Activated naive CD8-positive, alpha-beta T cell treated with anti-CD3 and anti-CD28 coated beads for 36 hours (primary cell): ENCODE results near the gene TAB2. TPM values are rescaled to one million over a fixed set of nuclear protein-coding genes. Genes with fewer than 3 reads are reported as not detected.
A peak's percentile ranks its signal among the peaks of the same experiment; 100 is the strongest.

ENCODE experiments used
- DNase-seq: peaks from one replicate; pipeline ENCODE4 v3.0.0; 2021
- H3K27ac Mint-ChIP-seq: one replicate; pipeline ENCODE4 v1.8.0; 2022; ENCODE audit warnings: mild to moderate bottlenecking, moderate library complexity, mixed read lengths
- H3K27me3 Mint-ChIP-seq: one replicate; pipeline ENCODE4 v1.8.0; 2022; ENCODE audit warnings: mild to moderate bottlenecking, mixed read lengths
- H3K36me3 Mint-ChIP-seq: one replicate; pipeline ENCODE4 v1.8.0; 2021; ENCODE audit warnings: mild to moderate bottlenecking, mixed read lengths
- H3K4me1 Mint-ChIP-seq: one replicate; pipeline ENCODE4 v1.8.0; 2021; ENCODE audit warnings: mixed read lengths
- H3K4me3 Mint-ChIP-seq: one replicate; pipeline ENCODE4 v1.8.0; 2022; ENCODE audit warnings: mild to moderate bottlenecking, moderate library complexity, mixed read lengths
- H3K9me3 Mint-ChIP-seq: one replicate; pipeline ENCODE4 v1.8.0; 2022; ENCODE audit warnings: mixed read lengths
- total RNA-seq, 2 experiments: library from RNA; stranded (reverse); gene quantifications; one replicate each; pipeline ENCODE4 v1.2.3, GENCODE V29; 2021

Gene TAB2
- total RNA-seq, 2 experiments from 2014 or later, result 55.5 to 56.1 TPM

GRCh38 chr6:149392093-149392492, 74.6 kb downstream of the TAB2 start:
- H3K36me3 Mint-ChIP-seq, result peaks cover 75% of the 10 kb centered on the region
- no peak overlapping the region for H3K4me3 Mint-ChIP-seq

GRCh38 chr6:149392535-149392934, 75.0 kb downstream of the TAB2 start:
- Mint-ChIP-seq H3K4me1 (peaks cover 46% of the 10 kb centered on the region), H3K36me3 (peaks cover 73% of the 10 kb centered on the region), H3K4me3 (no peak overlapping the region), H3K27me3 (no peaks in the 10 kb centered on the region), H3K9me3 (peaks cover 3% of the 10 kb centered on the region), H3K27ac (peak overlapping the region; percentile 12)
- DNase-seq, result no peak

More at GRCh38 chr6:149392093-149392492, 74.6 kb downstream of the TAB2 start:
- Mint-ChIP-seq H3K4me1 (peaks cover 45% of the 10 kb centered on the region), H3K9me3 (peaks cover 4% of the 10 kb centered on the region), H3K27ac (no peak overlapping the region), H3K27me3 (no peaks in the 10 kb centered on the region)
- no peak for DNase-seq

- no peak for DNase-seq
- Mint-ChIP-seq H3K36me3 (peaks cover 72% of the 10 kb centered on the region), H3K27me3 (no peaks in the 10 kb centered on the region), H3K4me3 (no peak overlapping the region), H3K27ac (no peak overlapping the region), H3K9me3 (peaks cover 3% of the 10 kb centered on the region), H3K4me1 (peaks cover 45% of the 10 kb centered on the region)
Measured at GRCh38 chr6:149393002-149393679, 75.6 kb downstream of the TAB2 start.

- no peaks in the 10 kb centered on the region for H3K27me3 Mint-ChIP-seq
- H3K27ac Mint-ChIP-seq, result no peak overlapping the region
- no peak overlapping the region for H3K4me3 Mint-ChIP-seq
- peaks cover 68% of the 10 kb centered on the region for H3K36me3 Mint-ChIP-seq
- peaks cover 3% of the 10 kb centered on the region for H3K9me3 Mint-ChIP-seq
- DNase-seq, result no peak
- H3K4me1 Mint-ChIP-seq, result peaks cover 45% of the 10 kb centered on the region
Measured at GRCh38 chr6:149395185-149395584, 77.7 kb downstream of the TAB2 start.

- H3K4me1 Mint-ChIP-seq, result peaks cover 32% of the 10 kb centered on the region
- H3K9me3 Mint-ChIP-seq, result no peaks in the 10 kb centered on the region
- DNase-seq, result no peak
- H3K27ac Mint-ChIP-seq, result no peak overlapping the region
- peaks cover 67% of the 10 kb centered on the region for H3K36me3 Mint-ChIP-seq
- no peak overlapping the region for H3K4me3 Mint-ChIP-seq
- H3K27me3 Mint-ChIP-seq, result no peaks in the 10 kb centered on the region
Measured at GRCh38 chr6:149397384-149397783, 79.9 kb downstream of the TAB2 start.

- DNase-seq, result no peak
- peaks cover 24% of the 10 kb centered on the region for H3K4me1 Mint-ChIP-seq
- peaks cover 74% of the 10 kb centered on the region for H3K36me3 Mint-ChIP-seq
- H3K4me3 Mint-ChIP-seq, result no peak within 1 kb of the TSS
- H3K9me3 Mint-ChIP-seq, result no peaks in the 10 kb centered on the region
- no peaks in the 10 kb centered on the region for H3K27me3 Mint-ChIP-seq
- no peak within 1 kb of the TSS for H3K27ac Mint-ChIP-seq
Measured at GRCh38 chr6:149400050-149400449, 82.5 kb downstream of the TAB2 start, which contains the start of gene SUMO4. Gene SUMO4 (plus strand): TSS chr6:149400262. CDS start chr6:149400392, 130 bp downstream.

GRCh38 chr6:149403534-149403933, 86.0 kb downstream of the TAB2 start:
- no peaks in the 10 kb centered on the region for H3K27me3 Mint-ChIP-seq
- H3K9me3 Mint-ChIP-seq, result no peaks in the 10 kb centered on the region
- peaks cover 64% of the 10 kb centered on the region for H3K36me3 Mint-ChIP-seq
- H3K27ac Mint-ChIP-seq, result peak overlapping the region; percentile 67
- DNase-seq, result no peak
- peaks cover 25% of the 10 kb centered on the region for H3K4me1 Mint-ChIP-seq
- no peak overlapping the region for H3K4me3 Mint-ChIP-seq

GRCh38 chr6:149405823-149406765, 88.6 kb downstream of the TAB2 start:
- H3K27ac Mint-ChIP-seq, result peak overlapping the region; percentile 70
- H3K9me3 Mint-ChIP-seq, result no peaks in the 10 kb centered on the region
- H3K4me3 Mint-ChIP-seq, result no peak overlapping the region
- no peak for DNase-seq
- no peaks in the 10 kb centered on the region for H3K27me3 Mint-ChIP-seq
- peaks cover 36% of the 10 kb centered on the region for H3K4me1 Mint-ChIP-seq
- H3K36me3 Mint-ChIP-seq, result peaks cover 66% of the 10 kb centered on the region

- peaks cover 33% of the 10 kb centered on the region for H3K4me1 Mint-ChIP-seq
- no peak for DNase-seq
- H3K27ac Mint-ChIP-seq, result peak overlapping the region; percentile 38
- peaks cover 2% of the 10 kb centered on the region for H3K9me3 Mint-ChIP-seq
- peaks cover 55% of the 10 kb centered on the region for H3K36me3 Mint-ChIP-seq
- no peak overlapping the region for H3K4me3 Mint-ChIP-seq
- H3K27me3 Mint-ChIP-seq, result no peaks in the 10 kb centered on the region
Measured at GRCh38 chr6:149409617-149410016, 92.1 kb downstream of the TAB2 start.

- Mint-ChIP-seq H3K4me1 (peaks cover 28% of the 10 kb centered on the region), H3K27ac (peak overlapping the region; percentile 52), H3K36me3 (peaks cover 53% of the 10 kb centered on the region), H3K4me3 (no peak overlapping the region), H3K27me3 (no peaks in the 10 kb centered on the region), H3K9me3 (peaks cover 8% of the 10 kb centered on the region)
- no peak for DNase-seq
Measured at GRCh38 chr6:149410557-149410956, 93.0 kb downstream of the TAB2 start.

- no peak for DNase-seq
- Mint-ChIP-seq H3K4me1 (peaks cover 23% of the 10 kb centered on the region), H3K27me3 (no peaks in the 10 kb centered on the region), H3K4me3 (no peak overlapping the region), H3K36me3 (peaks cover 48% of the 10 kb centered on the region), H3K27ac (no peak overlapping the region), H3K9me3 (peaks cover 13% of the 10 kb centered on the region)
Measured at GRCh38 chr6:149414009-149414408, 96.5 kb downstream of the TAB2 start.

- no peak overlapping the region for H3K27ac Mint-ChIP-seq
- peaks cover 18% of the 10 kb centered on the region for H3K4me1 Mint-ChIP-seq
- H3K36me3 Mint-ChIP-seq, result peaks cover 44% of the 10 kb centered on the region
- DNase-seq, result no peak
- H3K4me3 Mint-ChIP-seq, result no peak overlapping the region
- peaks cover 13% of the 10 kb centered on the region for H3K9me3 Mint-ChIP-seq
- no peaks in the 10 kb centered on the region for H3K27me3 Mint-ChIP-seq
Measured at GRCh38 chr6:149414821-149415220, 97.3 kb downstream of the TAB2 start.

GRCh38 chr6:149419696-149420404, 102.3 kb downstream of the TAB2 start:
- peaks cover 12% of the 10 kb centered on the region for H3K36me3 Mint-ChIP-seq

GRCh38 chr6:149421132-149421531, 103.6 kb downstream of the TAB2 start:
- H3K27ac Mint-ChIP-seq, result no peak overlapping the region
- H3K36me3 Mint-ChIP-seq, result peaks cover under 1% of the 10 kb centered on the region
- H3K9me3 Mint-ChIP-seq, result no peaks in the 10 kb centered on the region
- no peak for DNase-seq
- no peak overlapping the region for H3K4me3 Mint-ChIP-seq
- H3K27me3 Mint-ChIP-seq, result no peaks in the 10 kb centered on the region
- H3K4me1 Mint-ChIP-seq, result peaks cover 3% of the 10 kb centered on the region

More at GRCh38 chr6:149419696-149420404, 102.3 kb downstream of the TAB2 start:
- Mint-ChIP-seq H3K4me1 (peaks cover 10% of the 10 kb centered on the region), H3K27ac (peak overlapping the region; percentile 4), H3K9me3 (peaks cover 9% of the 10 kb centered on the region), H3K4me3 (no peak overlapping the region), H3K27me3 (no peaks in the 10 kb centered on the region)
- DNase-seq, result no peak

GRCh38 chr6:149422581-149422980, 105.1 kb downstream of the TAB2 start:
- H3K27me3 Mint-ChIP-seq, result no peaks in the 10 kb centered on the region
- H3K36me3 Mint-ChIP-seq, result no peaks in the 10 kb centered on the region
- no peak overlapping the region for H3K27ac Mint-ChIP-seq
- H3K4me1 Mint-ChIP-seq, result peaks cover 3% of the 10 kb centered on the region
- DNase-seq, result no peak
- H3K4me3 Mint-ChIP-seq, result no peak overlapping the region
- H3K9me3 Mint-ChIP-seq, result no peaks in the 10 kb centered on the region
